ENCODE results near the gene PRKCA.

DNA sequence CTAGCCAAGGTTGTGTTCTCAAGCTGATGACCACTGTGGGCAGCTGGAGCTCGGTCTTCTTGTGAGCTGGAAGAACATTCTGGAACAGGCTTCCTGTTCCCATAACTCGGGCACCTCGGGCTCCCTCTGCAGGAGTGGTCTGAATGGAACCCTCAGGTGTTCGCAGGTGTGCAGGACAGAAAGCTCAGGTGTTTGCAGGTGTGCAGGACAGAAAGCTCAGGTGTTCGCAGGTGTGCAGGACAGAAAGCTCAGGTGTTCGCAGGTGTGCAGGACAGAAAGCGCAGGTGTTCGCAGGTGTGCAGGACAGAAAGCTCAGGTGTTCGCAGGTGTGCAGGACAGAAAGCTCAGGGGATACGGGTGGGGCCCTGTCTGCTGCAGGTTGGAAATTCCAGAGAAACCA is 423.5 kb downstream of the PRKCA start:
- TF ChIP-seq EGR1 (IDR thresholded peaks at IDR 0.05; ENCODE audit: low read depth in 2 of 2) (no peak), NR2F2 (IDR thresholded peaks at IDR 0.05) (no peak), RXRA (IDR thresholded peaks at IDR 0.05) (no peak), SP1 (IDR thresholded peaks at IDR 0.05) (no peak), RAD21 (IDR thresholded peaks at IDR 0.05) (no peak), FOXA1 (IDR thresholded peaks at IDR 0.05) (no peak)
- TF ChIP-seq, protein P1, sequence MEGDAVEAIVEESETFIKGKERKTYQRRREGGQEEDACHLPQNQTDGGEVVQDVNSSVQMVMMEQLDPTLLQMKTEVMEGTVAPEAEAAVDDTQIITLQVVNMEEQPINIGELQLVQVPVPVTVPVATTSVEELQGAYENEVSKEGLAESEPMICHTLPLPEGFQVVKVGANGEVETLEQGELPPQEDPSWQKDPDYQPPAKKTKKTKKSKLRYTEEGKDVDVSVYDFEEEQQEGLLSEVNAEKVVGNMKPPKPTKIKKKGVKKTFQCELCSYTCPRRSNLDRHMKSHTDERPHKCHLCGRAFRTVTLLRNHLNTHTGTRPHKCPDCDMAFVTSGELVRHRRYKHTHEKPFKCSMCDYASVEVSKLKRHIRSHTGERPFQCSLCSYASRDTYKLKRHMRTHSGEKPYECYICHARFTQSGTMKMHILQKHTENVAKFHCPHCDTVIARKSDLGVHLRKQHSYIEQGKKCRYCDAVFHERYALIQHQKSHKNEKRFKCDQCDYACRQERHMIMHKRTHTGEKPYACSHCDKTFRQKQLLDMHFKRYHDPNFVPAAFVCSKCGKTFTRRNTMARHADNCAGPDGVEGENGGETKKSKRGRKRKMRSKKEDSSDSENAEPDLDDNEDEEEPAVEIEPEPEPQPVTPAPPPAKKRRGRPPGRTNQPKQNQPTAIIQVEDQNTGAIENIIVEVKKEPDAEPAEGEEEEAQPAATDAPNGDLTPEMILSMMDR (IDR thresholded peaks at IDR 0.05; ENCODE audit: low read depth, low read length, missing input control) = no peak
- TF ChIP-seq, protein P2, sequence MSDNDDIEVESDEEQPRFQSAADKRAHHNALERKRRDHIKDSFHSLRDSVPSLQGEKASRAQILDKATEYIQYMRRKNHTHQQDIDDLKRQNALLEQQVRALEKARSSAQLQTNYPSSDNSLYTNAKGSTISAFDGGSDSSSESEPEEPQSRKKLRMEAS (IDR thresholded peaks at IDR 0.05) = no peak

Measured in liver (tissue), 3 donors.